ENCODE measurements around the gene DCT. TPM values are rescaled to one million over a fixed set of nuclear protein-coding genes. Genes with fewer than 3 reads are reported as not detected.

DCT gene
- total RNA-seq, 1 experiment from 2014 or later: not detected

DNA sequence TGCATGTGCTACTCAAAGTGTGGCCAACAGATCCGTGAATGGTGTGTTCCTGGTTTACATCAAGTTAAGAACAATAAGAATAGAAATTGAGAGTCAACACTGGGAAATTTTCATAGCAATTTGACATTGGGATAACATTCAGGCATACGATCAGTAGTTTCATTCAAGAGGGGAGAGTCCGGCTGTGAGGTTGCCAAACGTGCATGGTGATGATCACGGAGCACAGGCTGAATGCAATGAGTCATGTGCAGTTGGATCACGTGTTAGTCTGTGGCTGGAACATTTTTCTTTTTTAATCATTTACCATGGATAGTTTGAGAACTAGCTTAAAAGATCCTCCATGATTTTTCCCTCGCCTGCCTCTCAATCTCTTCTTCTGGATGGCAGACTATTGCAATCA, 2.5 kb upstream of the DCT start:
- Histone ChIP-seq H3K9me3 (ENCODE audit: control insufficient read depth, insufficient read depth, low read depth, low read length) (no peaks in the 10 kb centered on the region), H3K27ac (ENCODE audit: low read length) (no peak overlapping the region), H3K4me1 (ENCODE audit: control insufficient read depth, insufficient read depth, low read length) (no peaks in the 10 kb centered on the region), H3K4me3 (ENCODE audit: low read depth in 2 of 2, low read length in 2 of 2) (no peak overlapping the region), H3K36me3 (ENCODE audit: control insufficient read depth, insufficient read depth, low read length) (no peaks in the 10 kb centered on the region), H3K27me3 (ENCODE audit: control insufficient read depth, insufficient read depth, low read length) (peaks cover 4% of the 10 kb centered on the region; the same call in 1 of the 2 replicates)
- TF ChIP-seq REST (IDR thresholded peaks at IDR 0.05; ENCODE audit: insufficient read depth in 1 of 2, low read depth in 2 of 2, low read length in 1 of 2): no peak
- TF ChIP-seq POLR2AphosphoS5 (IDR thresholded peaks at IDR 0.05; ENCODE audit: low read depth, low read length): no peak
- no peak for TF ChIP-seq SIN3A (IDR thresholded peaks at IDR 0.05; ENCODE audit: borderline replicate concordance, insufficient read depth, low read depth, low read length)
- TF ChIP-seq TCF7L2 (IDR thresholded peaks at IDR 0.05; ENCODE audit: low read depth, low read length): no peak
- no peak for TF ChIP-seq CTCF (IDR thresholded peaks at IDR 0.05)
- intact Hi-C loops (cut with micrococcal nuclease; ENCODE audit: unreplicated experiment) (no loop called here), in situ Hi-C loops (cut with HindIII; ENCODE audit: low pct_unique_long_range_greater_than_20kb, low sequenced_read_pairs) (no loop called here)
- ATAC-seq (no peak), DNase-seq (ENCODE audit: low read depth, low spot score) (no peak)
- CTCF ChIA-PET: no interaction called here
- BruUV-seq (replicated peaks): no TSS peak
- POLR2A ChIA-PET: no interaction called here

DNA sequence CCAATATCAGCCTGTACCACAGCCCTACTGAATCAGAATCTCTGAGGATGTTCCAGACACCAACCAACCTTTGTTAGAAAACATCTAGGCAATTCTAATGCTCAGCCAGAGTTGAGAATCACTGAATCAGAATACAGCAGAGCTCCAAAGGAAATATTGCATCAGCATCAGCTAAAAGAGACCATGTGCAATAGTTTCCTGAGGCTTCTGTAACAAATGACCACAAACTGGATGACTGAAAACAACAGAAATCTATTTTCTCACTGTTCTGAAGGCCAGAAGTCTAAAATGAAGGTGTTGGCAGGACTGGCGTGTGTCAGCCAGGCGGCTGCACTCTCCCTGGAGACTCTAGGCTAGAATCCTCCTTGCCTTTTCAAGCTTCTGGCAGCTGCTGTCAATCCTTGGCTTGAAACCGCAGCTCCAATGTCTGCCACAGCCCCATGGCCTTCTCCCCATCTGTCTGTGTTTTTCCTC, 1.2 kb upstream of the DCT start:
- intact Hi-C loops (cut with micrococcal nuclease; ENCODE audit: unreplicated experiment) (no loop called here), in situ Hi-C loops (cut with HindIII; ENCODE audit: low pct_unique_long_range_greater_than_20kb, low sequenced_read_pairs) (no loop called here)
- ChIA-PET POLR2A (no interaction called here), CTCF (no interaction called here)
- TF ChIP-seq CTCF (IDR thresholded peaks at IDR 0.05): no peak
- TF ChIP-seq REST (IDR thresholded peaks at IDR 0.05; ENCODE audit: insufficient read depth in 1 of 2, low read depth in 2 of 2, low read length in 1 of 2): no peak
- no peak for TF ChIP-seq POLR2AphosphoS5 (IDR thresholded peaks at IDR 0.05; ENCODE audit: low read depth, low read length)
- TF ChIP-seq SIN3A (IDR thresholded peaks at IDR 0.05; ENCODE audit: borderline replicate concordance, insufficient read depth, low read depth, low read length): no peak
- TF ChIP-seq TCF7L2 (IDR thresholded peaks at IDR 0.05; ENCODE audit: low read depth, low read length): no peak
- H3K36me3 ChIP-seq (ENCODE audit: control insufficient read depth, insufficient read depth, low read length): no peaks in the 10 kb centered on the region
- no peak for ATAC-seq
- H3K4me1 ChIP-seq (ENCODE audit: control insufficient read depth, insufficient read depth, low read length): no peaks in the 10 kb centered on the region
- no peak overlapping the region for H3K27ac ChIP-seq (ENCODE audit: low read length)
- no peaks in the 10 kb centered on the region for H3K27me3 ChIP-seq (ENCODE audit: control insufficient read depth, insufficient read depth, low read length)
- H3K4me3 ChIP-seq (ENCODE audit: low read depth in 2 of 2, low read length in 2 of 2): no peak overlapping the region
- no peak for DNase-seq (ENCODE audit: low read depth, low spot score)
- no peaks in the 10 kb centered on the region for H3K9me3 ChIP-seq (ENCODE audit: control insufficient read depth, insufficient read depth, low read depth, low read length)
- BruUV-seq (replicated peaks): no TSS peak

All from Panc1 (cell line).